GM19455 (cell line): ENCODE results near the gene NEIL1.
"Not testable (repeated sequence)": the region's sequence is repeated elsewhere in the genome, so short reads cannot be mapped to it uniquely, and the experiment has no call there.

Experiments used
- ATAC-seq: cut with Tn5 transposase; IDR thresholded peaks from one replicate; pipeline ENCODE4 v1.9.1; 2021; ENCODE audit not compliant: unreplicated experiment

NEIL1 gene

DNA sequence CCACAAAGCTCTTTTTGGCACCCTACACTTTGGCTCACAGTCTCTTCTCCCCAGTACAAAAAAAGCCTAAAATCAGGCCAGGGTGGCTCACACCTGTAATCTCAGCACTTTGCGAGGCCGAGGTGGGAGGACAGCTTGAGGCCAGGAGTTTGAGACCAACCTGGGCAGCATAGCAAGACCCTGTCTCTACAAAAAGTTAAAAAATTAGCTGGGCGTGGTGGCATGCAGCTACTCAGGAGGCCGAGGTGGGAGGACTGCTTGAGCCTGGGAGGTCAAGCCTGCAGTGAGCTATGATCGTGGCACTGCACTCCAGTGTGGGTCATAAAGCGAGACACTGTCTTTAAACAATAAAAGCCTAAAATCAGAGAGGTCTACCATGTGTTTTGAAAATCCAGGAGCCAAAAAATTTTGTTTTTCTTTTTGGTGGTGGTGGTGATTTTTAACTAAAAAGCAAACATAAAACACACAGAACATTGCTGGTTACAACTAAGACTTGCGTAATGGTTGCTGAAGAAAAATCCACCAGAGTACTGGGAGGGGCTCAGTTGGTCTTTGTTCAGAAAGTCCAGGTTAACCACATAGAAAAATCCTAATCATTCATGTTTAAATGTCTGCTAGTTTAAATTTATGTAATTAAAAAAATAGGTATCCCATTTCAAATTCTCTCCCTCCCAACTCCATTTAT lies 23.2 kb downstream of the NEIL1 start:
- no peak for ATAC-seq

DNA sequence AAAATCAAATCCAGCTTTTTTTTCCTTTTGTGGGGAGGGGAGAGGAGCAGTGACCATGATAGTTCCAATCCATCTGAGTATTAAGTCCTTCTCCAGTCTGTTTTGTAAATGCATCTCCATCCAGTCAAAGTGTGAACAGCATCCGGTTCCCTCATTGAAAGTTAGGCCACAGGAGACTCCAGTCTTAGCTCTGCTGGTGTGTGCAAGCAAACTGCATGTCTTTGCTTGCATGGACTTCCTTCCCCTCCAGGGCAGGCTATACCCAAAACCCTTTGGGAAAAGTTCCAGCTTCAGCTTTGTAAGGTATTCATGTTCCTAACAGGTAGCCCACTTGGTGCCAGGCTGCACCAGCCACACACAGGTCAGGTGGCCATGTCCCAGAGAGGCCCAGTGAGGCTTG lies 24.6 kb downstream of the NEIL1 start:
- no peak for ATAC-seq

DNA sequence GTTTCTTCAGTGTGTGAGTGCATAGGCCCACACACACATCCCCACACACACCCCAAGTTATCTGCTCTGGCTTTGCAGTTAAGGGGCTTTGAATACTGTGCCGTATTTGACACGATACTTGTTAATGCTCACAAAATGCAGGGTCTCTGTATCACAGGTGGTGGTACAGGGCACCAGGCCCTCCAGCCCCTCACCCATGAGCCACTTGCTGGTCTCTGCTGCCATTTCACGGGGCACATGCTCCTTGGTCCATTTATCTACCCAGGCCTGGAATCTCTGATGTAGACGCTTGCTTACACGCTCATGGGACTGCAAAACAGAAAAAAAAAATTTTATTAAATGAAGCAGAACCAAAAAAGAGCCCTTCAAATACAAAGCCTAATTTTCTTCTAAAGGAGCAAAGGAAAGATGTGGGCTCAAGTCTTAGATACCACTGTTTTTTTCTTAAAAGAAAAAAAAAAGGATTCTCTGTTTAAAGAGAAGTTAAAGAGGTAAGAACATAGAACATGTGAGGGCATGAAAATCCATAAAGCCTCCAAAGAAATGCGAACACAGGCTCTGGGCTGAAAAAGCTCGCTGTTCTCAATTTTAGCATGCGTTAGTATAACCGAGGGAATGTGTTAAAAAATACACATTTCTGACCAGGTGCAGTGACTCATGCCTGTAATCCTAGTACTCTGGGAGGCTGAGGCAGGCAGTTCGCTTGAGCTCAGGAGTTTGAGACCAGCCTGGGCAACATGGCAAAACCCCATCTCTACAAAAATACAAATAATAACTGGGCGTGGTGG lies 25.3 kb downstream of the NEIL1 start:
- ATAC-seq = no peak

DNA sequence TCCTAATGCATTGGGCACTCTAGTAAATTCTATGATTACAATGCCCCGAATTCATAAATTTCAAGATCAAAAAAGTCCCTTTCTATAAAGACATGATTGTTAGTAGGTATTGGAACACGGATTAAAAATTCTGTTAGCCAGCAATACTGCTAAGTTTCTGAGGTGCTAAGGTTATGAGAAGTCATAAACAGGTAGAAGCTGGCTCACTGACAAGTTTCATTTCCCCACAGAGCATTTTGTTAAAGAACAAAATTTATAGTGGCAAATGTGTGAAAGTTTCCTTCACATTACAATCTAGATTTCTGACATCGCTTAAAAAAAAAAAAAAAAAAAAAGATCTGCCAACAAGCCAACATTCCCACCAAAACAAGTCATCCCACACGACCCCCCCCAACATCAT lies 33.9 kb downstream of the NEIL1 start:
- ATAC-seq = no peak

DNA sequence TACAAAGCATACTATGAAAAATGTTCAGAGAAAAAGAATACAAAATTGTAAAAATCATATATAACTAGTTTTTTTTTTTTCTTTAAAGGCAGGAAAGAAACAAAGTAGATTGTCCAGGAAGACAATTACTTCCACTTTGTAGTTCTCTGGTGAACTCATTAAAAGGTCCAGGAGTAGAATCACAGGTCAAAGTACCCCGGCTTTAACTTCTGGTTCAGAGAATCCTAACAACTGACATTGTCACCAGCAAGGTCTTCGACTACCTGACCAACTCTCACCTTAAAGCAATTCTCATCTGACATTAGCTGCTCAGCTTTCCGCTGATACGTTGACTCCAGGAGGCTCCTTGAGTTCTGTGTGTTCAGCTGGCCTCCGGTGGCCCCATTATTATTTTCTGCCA lies 37.1 kb downstream of the NEIL1 start:
- ATAC-seq = not testable (repeated sequence)

GRCh38 chr15:75389791-75390382 lies 43.0 kb downstream of the NEIL1 start:
- ATAC-seq = no peak

GRCh38 chr15:75397494-75397893 lies 50.7 kb downstream of the NEIL1 start:
- no peak for ATAC-seq

- no peak for ATAC-seq
Measured at GRCh38 chr15:75403892-75404291, 57.1 kb downstream of the NEIL1 start.
